HG03135 (cell line): ENCODE measurements around the gene CCR9.
A peak's percentile ranks its signal among the peaks of the same experiment; 100 is the strongest.

Experiments
- ATAC-seq: cut with Tn5 transposase; IDR thresholded peaks from one replicate; pipeline ENCODE4 v1.9.1; 2021; ENCODE audit warnings: mild to moderate bottlenecking, moderate library complexity; ENCODE audit not compliant: unreplicated experiment

The CCR9 gene

GRCh38 chr3:45906681-45907407 is 20.5 kb downstream of the CCR9 start:
- no peak for ATAC-seq

GRCh38 chr3:45907769-45908705 is 21.7 kb downstream of the CCR9 start:
- no peak for ATAC-seq

- no peak for ATAC-seq
Observed at GRCh38 chr3:45908761-45909160, 22.4 kb downstream of the CCR9 start.

- ATAC-seq, result no peak
Observed at GRCh38 chr3:45909542-45909941, 23.2 kb downstream of the CCR9 start.

- no peak for ATAC-seq
Observed at GRCh38 chr3:45910892-45911291, 24.5 kb downstream of the CCR9 start.

- ATAC-seq, result no peak
Observed at GRCh38 chr3:45911511-45912226, 25.3 kb downstream of the CCR9 start.

- ATAC-seq, result no peak
Observed at GRCh38 chr3:45912435-45912834, 26.1 kb downstream of the CCR9 start.

GRCh38 chr3:45914362-45915058 is 28.2 kb downstream of the CCR9 start:
- ATAC-seq, result no peak

GRCh38 chr3:45915059-45915439 is 28.7 kb downstream of the CCR9 start:
- ATAC-seq, result no peak

- peak; percentile 83 for ATAC-seq
Observed at GRCh38 chr3:45915518-45916231, 29.3 kb downstream of the CCR9 start.

GRCh38 chr3:45917146-45917898 is 31.0 kb downstream of the CCR9 start:
- ATAC-seq, result no peak

GRCh38 chr3:45921158-45922038 is 35.1 kb downstream of the CCR9 start:
- ATAC-seq, result no peak

- ATAC-seq, result no peak
Observed at GRCh38 chr3:45922039-45922326, 35.6 kb downstream of the CCR9 start.

- no peak for ATAC-seq
Observed at GRCh38 chr3:45922950-45923590, 36.7 kb downstream of the CCR9 start.

- ATAC-seq, result no peak
Observed at GRCh38 chr3:45923755-45924154, 37.4 kb downstream of the CCR9 start.

GRCh38 chr3:45927881-45928280 is 41.5 kb downstream of the CCR9 start:
- ATAC-seq, result no peak

GRCh38 chr3:45929042-45929679 is 42.8 kb downstream of the CCR9 start:
- ATAC-seq, result no peak

- no peak for ATAC-seq
Observed at GRCh38 chr3:45931496-45931895, 45.2 kb downstream of the CCR9 start.
